OCI-LY3 (cell line): ENCODE measurements around the gene OR7C1.

Experiments
- H2AFZ ChIP-seq: fragments of 200-600, 300-600 bp; shearing (Covaris generic); 2 replicates; pipeline ENCODE4 v1.6.0; 2014; ENCODE audit warnings: antibody characterized with exemption, low read depth, low read length
- H3K27ac ChIP-seq: fragments of 200-600, 300-600 bp; sonication (generic); 2 replicates; pipeline ENCODE4 v1.5.1; 2014; ENCODE audit warnings: mild to moderate bottlenecking, low read length, moderate library complexity, mixed read lengths
- H3K27me3 ChIP-seq: fragments of 200-600, 300-600 bp; sonication (generic); 2 replicates; pipeline ENCODE4 v1.6.1; 2014; ENCODE audit warnings: low read depth, low read length, mixed read lengths
- H3K36me3 ChIP-seq: fragments of 200-600, 300-600 bp; sonication (generic); replicated peaks from 2 replicates; pipeline ENCODE3; 2014; ENCODE audit warnings: low read depth, low read length, mixed read lengths
- H3K4me1 ChIP-seq: fragments of 300-600, 200-600 bp; sonication (generic); 2 replicates; pipeline ENCODE4 v1.6.1; 2014; ENCODE audit warnings: low read length, mixed read lengths
- H3K4me2 ChIP-seq: fragments of 200-600, 300-600 bp; sonication (generic); 2 replicates; pipeline ENCODE4 v1.6.1; 2014; ENCODE audit warnings: low read length, mixed read lengths
- H3K4me3 ChIP-seq: fragments of 300-600, 200-600 bp; sonication (generic); 2 replicates; pipeline ENCODE4 v1.5.1; 2014; ENCODE audit warnings: antibody characterized with exemption, mild to moderate bottlenecking, low read length, moderate library complexity
- H3K79me2 ChIP-seq: fragments of 300-600, 200-600 bp; shearing (Covaris generic); 2 replicates; pipeline ENCODE4 v1.6.1; 2014; ENCODE audit warnings: mild to moderate bottlenecking, low read length, mixed read lengths
- H3K9ac ChIP-seq: fragments of 300-600, 200-600 bp; shearing (Covaris generic); 2 replicates; pipeline ENCODE4 v1.6.0; 2014; ENCODE audit warnings: mild to moderate bottlenecking, low read length, moderate library complexity
- H3K9me3 ChIP-seq: fragments of 200-600, 300-600 bp; shearing (Covaris generic); 2 replicates; pipeline ENCODE4 v1.6.1; 2014; ENCODE audit warnings: low read length, mixed read lengths; ENCODE audit not compliant: insufficient read depth
- H4K20me1 ChIP-seq: fragments of 200-600, 300-600 bp; sonication (generic); 2 replicates; pipeline ENCODE4 v1.6.1; 2016; ENCODE audit warnings: low read length, mixed read lengths; ENCODE audit not compliant: insufficient read depth
- EZH2phosphoT487 ChIP-seq: fragments of 200-600 bp; shearing (Covaris generic); IDR thresholded peaks from 2 replicates; pipeline ENCODE4 v1.6.1; 2018; ENCODE audit warnings: antibody characterized with exemption, mixed run types, low read depth
- TF ChIP-seq, protein P1 (sequence below): fragments of 200-600, 300-600 bp; sonication (generic); IDR thresholded peaks from 2 replicates; pipeline ENCODE4 v1.5.1; 2014; ENCODE audit warnings: antibody characterized with exemption, low read length, low read depth

Gene OR7C1

DNA sequence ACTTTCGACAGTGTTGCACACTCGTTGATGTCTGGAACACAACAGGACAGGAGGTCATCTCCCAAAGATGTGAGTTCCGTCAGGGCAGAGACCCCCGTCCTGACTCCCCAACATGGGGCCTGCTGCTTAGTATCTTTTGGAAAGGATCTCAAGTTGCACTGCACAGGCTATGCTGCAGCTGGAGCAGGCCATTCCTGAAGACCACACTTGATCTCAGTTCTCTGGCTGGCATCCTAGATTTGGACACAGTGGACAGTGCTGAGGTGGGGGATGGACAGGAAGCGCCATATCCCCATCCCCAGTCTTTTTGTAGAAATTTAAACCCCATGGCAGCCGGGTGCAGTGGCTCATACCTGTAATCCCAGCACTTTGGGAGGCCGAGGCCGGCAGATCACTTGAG is 62.5 kb downstream of the OR7C1 start:
- Histone ChIP-seq H2AFZ (no peak overlapping the region), H3K27ac (no peak overlapping the region), H3K9ac (no peak overlapping the region), H3K4me3 (no peak overlapping the region), H3K4me2 (no peak overlapping the region), H3K9me3 (no peaks in the 10 kb centered on the region), H4K20me1 (no peaks in the 10 kb centered on the region), H3K79me2 (no peaks in the 10 kb centered on the region), H3K36me3 (no peaks in the 10 kb centered on the region), H3K27me3 (no peaks in the 10 kb centered on the region; the same call in 1 of the 2 replicates), H3K4me1 (no peaks in the 10 kb centered on the region)
- no peak for TF ChIP-seq EZH2phosphoT487

DNA sequence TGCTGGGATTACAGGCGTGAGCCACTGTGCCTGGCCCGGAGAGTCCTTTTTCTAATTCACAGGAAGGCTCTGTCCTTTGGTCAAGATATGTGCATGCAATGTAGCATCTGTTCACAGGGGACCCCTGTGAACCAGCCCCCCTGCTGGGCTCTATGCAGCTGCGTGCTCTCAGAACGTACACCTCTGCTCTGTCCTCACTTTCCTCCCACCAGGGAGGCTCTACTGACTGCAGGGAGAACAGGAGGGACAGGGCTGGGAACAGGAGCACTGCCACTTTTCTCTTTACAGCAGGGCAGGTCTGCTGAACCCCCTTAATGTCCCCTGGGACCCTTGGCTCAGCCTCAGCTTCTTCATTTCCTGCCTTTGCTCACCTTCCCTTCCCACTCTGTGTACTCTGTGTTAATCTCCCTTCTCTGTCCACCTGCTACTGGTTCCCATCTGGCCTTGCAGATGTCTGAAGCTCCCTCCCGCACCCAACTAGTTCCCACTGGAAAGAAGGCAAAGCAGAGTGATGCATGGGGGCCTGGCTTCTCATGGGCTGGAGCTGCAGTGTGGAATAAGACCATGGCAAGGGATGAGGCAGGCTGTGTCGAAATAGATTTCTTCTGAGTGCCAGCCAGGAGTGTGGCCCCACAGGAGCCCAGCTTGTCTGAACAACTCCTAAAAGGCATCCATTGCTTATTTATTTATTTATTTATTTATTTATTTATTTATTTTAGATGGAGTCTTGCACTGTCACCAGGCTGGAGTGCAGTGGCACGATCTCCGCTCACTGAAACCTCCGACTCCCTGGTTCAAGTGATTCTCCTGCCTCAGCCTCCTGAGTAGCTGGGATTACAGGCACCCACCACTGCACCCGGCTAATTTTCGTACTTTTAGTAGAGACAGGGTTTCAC is 63.8 kb downstream of the OR7C1 start:
- H3K9ac ChIP-seq, result no peak overlapping the region
- no peaks in the 10 kb centered on the region for H3K9me3 ChIP-seq
- no peaks in the 10 kb centered on the region for H3K36me3 ChIP-seq
- no peak overlapping the region for H3K4me3 ChIP-seq
- no peak overlapping the region for H3K4me2 ChIP-seq
- H4K20me1 ChIP-seq, result no peaks in the 10 kb centered on the region
- no peaks in the 10 kb centered on the region for H3K79me2 ChIP-seq
- no peak overlapping the region for H3K27ac ChIP-seq
- no peak for TF ChIP-seq EZH2phosphoT487
- TF ChIP-seq, protein P1, sequence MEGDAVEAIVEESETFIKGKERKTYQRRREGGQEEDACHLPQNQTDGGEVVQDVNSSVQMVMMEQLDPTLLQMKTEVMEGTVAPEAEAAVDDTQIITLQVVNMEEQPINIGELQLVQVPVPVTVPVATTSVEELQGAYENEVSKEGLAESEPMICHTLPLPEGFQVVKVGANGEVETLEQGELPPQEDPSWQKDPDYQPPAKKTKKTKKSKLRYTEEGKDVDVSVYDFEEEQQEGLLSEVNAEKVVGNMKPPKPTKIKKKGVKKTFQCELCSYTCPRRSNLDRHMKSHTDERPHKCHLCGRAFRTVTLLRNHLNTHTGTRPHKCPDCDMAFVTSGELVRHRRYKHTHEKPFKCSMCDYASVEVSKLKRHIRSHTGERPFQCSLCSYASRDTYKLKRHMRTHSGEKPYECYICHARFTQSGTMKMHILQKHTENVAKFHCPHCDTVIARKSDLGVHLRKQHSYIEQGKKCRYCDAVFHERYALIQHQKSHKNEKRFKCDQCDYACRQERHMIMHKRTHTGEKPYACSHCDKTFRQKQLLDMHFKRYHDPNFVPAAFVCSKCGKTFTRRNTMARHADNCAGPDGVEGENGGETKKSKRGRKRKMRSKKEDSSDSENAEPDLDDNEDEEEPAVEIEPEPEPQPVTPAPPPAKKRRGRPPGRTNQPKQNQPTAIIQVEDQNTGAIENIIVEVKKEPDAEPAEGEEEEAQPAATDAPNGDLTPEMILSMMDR, result no peak
- H2AFZ ChIP-seq, result no peak overlapping the region
- H3K27me3 ChIP-seq, result no peaks in the 10 kb centered on the region; the same call in 1 of the 2 replicates
- no peaks in the 10 kb centered on the region for H3K4me1 ChIP-seq

DNA sequence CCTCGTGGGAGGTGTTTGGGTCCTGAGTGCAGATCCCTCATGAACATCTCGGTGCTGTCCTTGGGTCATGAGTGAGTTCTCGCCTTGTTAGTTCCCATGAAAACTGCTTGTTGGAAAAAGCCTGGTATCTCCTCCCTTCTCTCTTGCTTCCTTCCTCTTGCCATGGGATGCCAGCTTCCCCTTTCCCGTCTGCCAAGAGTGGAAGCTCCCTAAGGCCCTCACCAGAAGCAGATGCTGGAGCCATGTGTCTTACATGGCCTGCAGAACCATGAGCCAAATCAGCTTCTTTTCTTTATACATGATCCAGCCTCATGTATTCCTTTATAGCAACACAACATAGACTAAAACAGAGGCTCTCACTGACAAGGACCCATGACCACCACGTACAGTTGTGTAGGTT is 64.8 kb downstream of the OR7C1 start:
- Histone ChIP-seq H3K27me3 (no peaks in the 10 kb centered on the region; the same call in 1 of the 2 replicates), H3K4me2 (no peak overlapping the region), H3K36me3 (no peaks in the 10 kb centered on the region), H3K27ac (no peak overlapping the region), H3K4me1 (no peaks in the 10 kb centered on the region), H3K4me3 (no peak overlapping the region), H3K9me3 (no peaks in the 10 kb centered on the region), H4K20me1 (no peaks in the 10 kb centered on the region), H2AFZ (no peak overlapping the region), H3K79me2 (no peaks in the 10 kb centered on the region), H3K9ac (no peak overlapping the region)
- TF ChIP-seq EZH2phosphoT487, result no peak
- TF ChIP-seq, protein P1, result no peak

DNA sequence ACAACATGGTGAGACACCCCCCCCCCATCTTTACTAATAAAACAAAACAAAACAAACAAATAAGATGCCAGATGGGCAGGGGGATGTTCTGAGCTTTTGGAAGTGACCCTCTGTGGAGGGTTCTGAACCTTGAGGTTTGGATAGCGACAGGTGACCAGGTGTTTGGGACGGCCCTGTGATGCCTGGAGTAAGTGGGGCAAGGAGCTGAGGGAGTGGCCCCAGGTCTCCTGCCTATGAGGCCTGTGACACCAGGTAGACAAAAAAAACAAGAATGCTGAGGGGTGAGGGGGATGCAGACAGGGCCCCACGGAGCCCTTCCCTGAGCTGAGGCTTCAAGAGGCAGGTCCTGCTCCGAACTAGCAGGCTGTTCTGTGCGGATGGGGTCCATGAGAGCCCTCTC is 65.8 kb downstream of the OR7C1 start:
- no peaks in the 10 kb centered on the region for H3K9me3 ChIP-seq
- H3K9ac ChIP-seq, result no peak overlapping the region
- H4K20me1 ChIP-seq, result no peaks in the 10 kb centered on the region
- H2AFZ ChIP-seq, result no peak overlapping the region
- H3K4me2 ChIP-seq, result no peak overlapping the region
- no peaks in the 10 kb centered on the region for H3K79me2 ChIP-seq
- no peak overlapping the region for H3K27ac ChIP-seq
- no peaks in the 10 kb centered on the region; the same call in 1 of the 2 replicates for H3K27me3 ChIP-seq
- H3K36me3 ChIP-seq, result no peaks in the 10 kb centered on the region
- no peak overlapping the region for H3K4me3 ChIP-seq
- no peak for TF ChIP-seq EZH2phosphoT487
- TF ChIP-seq, protein P1, result no peak
- H3K4me1 ChIP-seq, result no peaks in the 10 kb centered on the region
